ENCODE measurements around the gene HSF2. TPM values are rescaled to one million over a fixed set of nuclear protein-coding genes. Genes with fewer than 3 reads are reported as not detected.
"Not testable (repeated sequence)": the region's sequence is repeated elsewhere in the genome, so short reads cannot be mapped to it uniquely, and the experiment has no call there.

HSF2 gene
- total RNA-seq, 1 experiment from 2014 or later = 10.6 TPM

GRCh38 chr6:122454673-122455072 lies 55.2 kb downstream of the HSF2 start:
- Mint-ChIP-seq H3K36me3 (peaks cover 26% of the 10 kb centered on the region), H3K27ac (no peak overlapping the region), H3K27me3 (ENCODE audit: low read depth) (no peaks in the 10 kb centered on the region), H3K4me3 (no peak overlapping the region), H3K4me1 (peaks cover 18% of the 10 kb centered on the region), H3K9me3 (no peaks in the 10 kb centered on the region)
- DNase-seq (ENCODE audit: low spot score) (no peak), ATAC-seq (no peak)
- TF ChIP-seq IRF1 (CRISPR knock-in tag; IDR thresholded peaks at IDR 0.05) (no peak), JAZF1 (CRISPR knock-in tag; IDR thresholded peaks at IDR 0.05) (no peak), TP53 (CRISPR knock-in tag; IDR thresholded peaks at IDR 0.05) (no peak), ERG (CRISPR knock-in tag; IDR thresholded peaks at IDR 0.05) (no peak), MXD4 (CRISPR knock-in tag; IDR thresholded peaks at IDR 0.05; ENCODE audit: borderline replicate concordance) (no peak)
- ChIA-PET POLR2A (no interaction called here), CTCF (no interaction called here)

- H3K9me3 Mint-ChIP-seq; H3K27me3 Mint-ChIP-seq (ENCODE audit: low read depth); H3K4me3 Mint-ChIP-seq; DNase-seq (ENCODE audit: low spot score); H3K27ac Mint-ChIP-seq; POLR2A ChIA-PET; CTCF ChIA-PET; ATAC-seq: not testable (repeated sequence)
- Mint-ChIP-seq H3K4me1 (peaks cover 18% of the 10 kb centered on the region), H3K36me3 (peaks cover 26% of the 10 kb centered on the region)
Measured at GRCh38 chr6:122455116-122455515, 55.7 kb downstream of the HSF2 start.

- Mint-ChIP-seq H3K4me3 (no peak overlapping the region), H3K36me3 (peaks cover 15% of the 10 kb centered on the region), H3K4me1 (peaks cover 21% of the 10 kb centered on the region), H3K27ac (no peak overlapping the region), H3K27me3 (ENCODE audit: low read depth) (no peaks in the 10 kb centered on the region), H3K9me3 (no peaks in the 10 kb centered on the region)
- POLR2A ChIA-PET = no interaction called here
- no peak for ATAC-seq
- DNase-seq (ENCODE audit: low spot score) = no peak
- CTCF ChIA-PET = no interaction called here
- TF ChIP-seq CTCF (IDR thresholded peaks at IDR 0.05) (no peak), PRRX2 (CRISPR knock-in tag; IDR thresholded peaks at IDR 0.05) (no peak), KAT7 (CRISPR knock-in tag; IDR thresholded peaks at IDR 0.05; ENCODE audit: borderline replicate concordance) (no peak), FOXK1 (CRISPR knock-in tag; IDR thresholded peaks at IDR 0.05) (no peak), NR2C2 (CRISPR knock-in tag; IDR thresholded peaks at IDR 0.05) (no peak), E2F4 (CRISPR knock-in tag; IDR thresholded peaks at IDR 0.05; ENCODE audit: borderline replicate concordance, low read depth) (no peak), ZSCAN18 (CRISPR knock-in tag; IDR thresholded peaks at IDR 0.05) (no peak), ZMAT4 (CRISPR knock-in tag; IDR thresholded peaks at IDR 0.05) (no peak), FOXJ3 (CRISPR knock-in tag; IDR thresholded peaks at IDR 0.05; ENCODE audit: borderline replicate concordance) (no peak), ATF3 (CRISPR knock-in tag; conservative IDR thresholded peaks at IDR 0.05) (no peak), ZNF396 (CRISPR knock-in tag; IDR thresholded peaks at IDR 0.05; ENCODE audit: borderline replicate concordance) (no peak), ZNF121 (CRISPR knock-in tag; IDR thresholded peaks at IDR 0.05) (no peak), USF2 (CRISPR knock-in tag; IDR thresholded peaks at IDR 0.05) (no peak), ETV6 (CRISPR knock-in tag; IDR thresholded peaks at IDR 0.05) (no peak), PRDM15 (CRISPR knock-in tag; IDR thresholded peaks at IDR 0.05) (no peak), NFATC4 (CRISPR knock-in tag; IDR thresholded peaks at IDR 0.05) (no peak)
Measured at GRCh38 chr6:122458087-122458486, 58.6 kb downstream of the HSF2 start.
